ENCODE results near the gene TMEM141. TPM values are rescaled to one million over a fixed set of nuclear protein-coding genes. Genes with fewer than 3 reads are reported as not detected.
"Not testable (repeated sequence)": the region's sequence is repeated elsewhere in the genome, so short reads cannot be mapped to it uniquely, and the experiment has no call there.

The TMEM141 gene
- total and polyA plus RNA-seq, 5 donors from 2014 or later: 20.7 to 39.3 (median 32.9) TPM

DNA sequence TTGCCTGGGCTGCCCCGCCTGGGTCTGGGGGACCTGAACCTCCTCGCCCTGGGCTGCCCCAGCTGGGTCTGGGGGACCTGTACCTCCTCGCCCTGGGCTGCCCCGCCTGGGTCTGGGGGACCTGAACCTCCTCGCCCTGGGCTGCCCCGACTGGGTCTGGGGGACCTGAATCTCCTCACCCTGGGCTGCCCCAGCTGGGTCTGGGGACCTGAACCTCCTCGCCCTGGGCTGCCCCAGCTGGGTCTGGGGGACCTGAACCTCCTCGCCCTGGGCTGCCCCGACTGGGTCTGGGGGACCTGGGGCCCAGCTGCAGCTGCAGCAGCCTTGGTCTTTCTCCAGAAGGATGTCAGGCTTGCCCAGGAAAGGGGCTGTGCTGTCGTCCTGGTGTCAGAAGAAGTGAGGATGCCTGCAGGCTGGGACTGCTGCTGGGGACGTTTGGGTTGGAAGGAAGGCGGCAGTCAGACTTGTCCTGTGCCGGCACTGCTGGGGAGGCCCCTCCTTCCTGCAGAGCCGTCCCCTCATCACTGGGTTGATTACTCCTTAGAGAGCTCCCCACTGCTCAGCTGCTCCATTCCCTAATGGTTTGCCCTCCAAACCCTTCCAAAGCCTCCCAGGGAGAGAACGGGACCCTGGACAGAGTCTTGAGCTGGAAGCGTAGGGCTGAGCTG is 42.4 kb downstream of the TMEM141 start:
- H3K36me3 ChIP-seq (ENCODE audit: control insufficient read depth, insufficient read depth, low read length): peaks cover 12% of the 10 kb centered on the region
- not testable (repeated sequence) for DNase-seq; H3K9me3 ChIP-seq (ENCODE audit: control insufficient read depth in 2 of 2, low read length in 2 of 2); H3K4me1 ChIP-seq (ENCODE audit: control insufficient read depth, insufficient read depth, low read length, poor library complexity, severe bottlenecking); H3K27me3 ChIP-seq (ENCODE audit: control insufficient read depth, insufficient read depth, low read length); H3K4me3 ChIP-seq (ENCODE audit: low read depth, low read length); H3K9me3 Mint-ChIP-seq; H3K36me3 Mint-ChIP-seq; H3K27ac ChIP-seq (ENCODE audit: insufficient read depth, low read length, poor library complexity, severe bottlenecking); ATAC-seq (ENCODE audit: low read depth in 2 of 2); H3K27ac Mint-ChIP-seq; H3K4me1 Mint-ChIP-seq; H3K27me3 Mint-ChIP-seq
- peak overlapping the region in 1 of 4 donors; percentile 33 for H3K4me3 Mint-ChIP-seq

DNA sequence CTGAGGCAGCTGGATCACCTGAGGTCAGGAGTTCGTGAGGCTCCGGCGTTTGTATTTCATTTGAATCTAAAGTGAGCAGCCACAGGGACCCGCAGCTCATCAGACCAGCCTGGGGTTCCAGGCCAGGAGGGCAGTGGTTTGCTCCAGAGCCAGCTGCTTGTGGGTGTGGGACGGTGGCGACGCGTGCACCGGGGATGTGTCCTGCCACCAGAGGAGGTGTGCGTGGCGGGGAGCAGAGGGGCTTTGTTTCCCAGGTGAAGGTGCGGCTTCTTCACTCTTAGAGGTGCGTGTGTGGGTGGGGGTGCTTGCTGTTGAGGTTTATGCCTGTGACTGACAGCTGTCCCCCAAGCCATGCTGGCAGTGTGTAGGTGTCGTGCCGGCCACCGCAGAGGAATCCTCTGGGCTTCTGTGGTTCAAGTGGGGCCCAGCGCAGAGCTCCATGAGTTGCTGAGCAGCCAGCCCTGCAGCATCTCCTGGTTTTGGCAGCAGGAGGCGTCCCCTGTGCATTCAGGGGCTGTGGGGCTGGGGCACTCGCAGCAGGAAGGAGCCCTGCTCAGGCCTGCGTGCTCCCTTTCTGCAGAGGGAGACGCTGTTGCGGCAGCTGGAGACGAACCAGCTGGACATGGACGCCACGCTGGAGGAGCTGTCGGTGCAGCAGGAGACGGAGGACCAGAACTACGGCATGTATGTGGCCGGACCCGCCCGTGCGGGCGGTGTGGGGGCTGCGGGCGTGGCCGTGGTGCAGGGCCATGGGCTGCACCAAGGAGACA is 44.2 kb downstream of the TMEM141 start:
- Mint-ChIP-seq H3K27ac (no peak overlapping the region), H3K27me3 (peaks cover 4% of the 10 kb centered on the region)

DNA sequence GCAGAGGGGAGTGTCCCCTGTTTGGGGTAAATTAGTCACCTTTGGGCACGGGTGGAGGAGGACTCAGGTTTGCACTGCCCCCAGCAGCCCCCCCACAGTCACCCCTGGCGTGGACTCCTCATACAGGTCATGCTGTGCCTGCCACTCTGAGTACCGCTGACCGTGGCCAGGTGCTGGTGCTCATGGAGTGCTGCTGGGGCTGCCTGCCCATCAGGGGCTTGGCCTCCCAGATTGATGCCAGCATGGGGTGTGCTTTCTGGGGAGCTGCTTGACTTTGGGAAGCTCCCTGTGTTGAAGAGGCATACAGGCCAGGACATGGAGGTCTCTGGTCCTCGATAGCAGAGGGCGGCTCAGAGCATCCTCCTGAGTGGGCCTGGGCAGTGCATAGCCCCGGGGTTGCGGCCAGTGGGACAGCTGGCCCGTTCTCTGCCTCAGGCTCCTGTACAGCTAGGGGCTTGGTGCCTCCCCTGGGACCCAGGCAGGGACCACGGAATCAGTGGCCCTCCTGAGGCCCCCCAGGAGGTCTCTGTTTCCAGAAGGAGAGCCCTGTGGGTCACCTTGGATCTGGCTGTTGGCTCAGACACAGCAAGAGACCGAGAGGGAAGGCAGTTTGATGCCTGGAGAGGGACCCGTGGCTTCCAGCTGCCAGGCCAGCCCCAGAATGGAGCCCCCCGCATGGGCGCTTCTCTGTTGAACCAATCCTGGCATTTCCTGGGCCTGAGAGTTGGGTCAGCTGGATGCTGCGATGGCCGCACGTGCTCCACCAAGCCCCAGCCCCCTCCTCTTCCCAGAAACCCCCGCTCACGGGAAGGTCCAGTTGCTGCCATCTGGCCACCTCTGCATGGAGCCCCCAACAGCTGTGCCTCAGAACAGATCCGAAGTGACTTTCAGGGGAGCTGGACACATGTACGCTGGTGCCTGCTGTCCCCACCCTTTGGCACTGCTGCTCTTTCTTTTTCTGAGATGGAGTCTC is 45.1 kb downstream of the TMEM141 start:
- H3K27ac Mint-ChIP-seq: no peak overlapping the region
- H3K4me1 ChIP-seq (ENCODE audit: control insufficient read depth, insufficient read depth, low read length, poor library complexity, severe bottlenecking): no peaks in the 10 kb centered on the region
- peaks cover 8% of the 10 kb centered on the region for H3K36me3 Mint-ChIP-seq
- H3K4me3 Mint-ChIP-seq: no peak overlapping the region
- no peak overlapping the region for H3K4me3 ChIP-seq (ENCODE audit: low read depth, low read length)
- peaks cover 4% of the 10 kb centered on the region for H3K27me3 Mint-ChIP-seq
- H3K9me3 Mint-ChIP-seq: no peaks in the 10 kb centered on the region
- peaks cover 0 to 2% (median 0%) of the 10 kb centered on the region in 4 donors for H3K4me1 Mint-ChIP-seq
- DNase-seq: no peak
- H3K9me3 ChIP-seq (ENCODE audit: control insufficient read depth in 2 of 2, low read length in 2 of 2): no peaks in the 10 kb centered on the region
- peaks cover under 1% of the 10 kb centered on the region for H3K36me3 ChIP-seq (ENCODE audit: control insufficient read depth, insufficient read depth, low read length)
- H3K27ac ChIP-seq (ENCODE audit: insufficient read depth, low read length, poor library complexity, severe bottlenecking): no peak overlapping the region
- ATAC-seq (ENCODE audit: low read depth in 2 of 2): no peak
- no peaks in the 10 kb centered on the region for H3K27me3 ChIP-seq (ENCODE audit: control insufficient read depth, insufficient read depth, low read length)

More for the DNA sequence above, 44.2 kb downstream of the TMEM141 start:
- peaks cover 6% of the 10 kb centered on the region for H3K36me3 ChIP-seq (ENCODE audit: control insufficient read depth, insufficient read depth, low read length)
- Mint-ChIP-seq H3K9me3 (no peaks in the 10 kb centered on the region), H3K36me3 (peaks cover 8% of the 10 kb centered on the region), H3K4me1 (peaks cover 0 to 2% (median 0%) of the 10 kb centered on the region in 4 donors), H3K4me3 (no peak overlapping the region)
- ATAC-seq (ENCODE audit: low read depth in 2 of 2) (no peak), DNase-seq (no peak)
- H3K4me1 ChIP-seq (ENCODE audit: control insufficient read depth, insufficient read depth, low read length, poor library complexity, severe bottlenecking): no peaks in the 10 kb centered on the region
- H3K27ac ChIP-seq (ENCODE audit: insufficient read depth, low read length, poor library complexity, severe bottlenecking): no peak overlapping the region
- H3K4me3 ChIP-seq (ENCODE audit: low read depth, low read length): no peak overlapping the region
- H3K9me3 ChIP-seq (ENCODE audit: control insufficient read depth in 2 of 2, low read length in 2 of 2): no peaks in the 10 kb centered on the region
- H3K27me3 ChIP-seq (ENCODE audit: control insufficient read depth, insufficient read depth, low read length): no peaks in the 10 kb centered on the region

DNA sequence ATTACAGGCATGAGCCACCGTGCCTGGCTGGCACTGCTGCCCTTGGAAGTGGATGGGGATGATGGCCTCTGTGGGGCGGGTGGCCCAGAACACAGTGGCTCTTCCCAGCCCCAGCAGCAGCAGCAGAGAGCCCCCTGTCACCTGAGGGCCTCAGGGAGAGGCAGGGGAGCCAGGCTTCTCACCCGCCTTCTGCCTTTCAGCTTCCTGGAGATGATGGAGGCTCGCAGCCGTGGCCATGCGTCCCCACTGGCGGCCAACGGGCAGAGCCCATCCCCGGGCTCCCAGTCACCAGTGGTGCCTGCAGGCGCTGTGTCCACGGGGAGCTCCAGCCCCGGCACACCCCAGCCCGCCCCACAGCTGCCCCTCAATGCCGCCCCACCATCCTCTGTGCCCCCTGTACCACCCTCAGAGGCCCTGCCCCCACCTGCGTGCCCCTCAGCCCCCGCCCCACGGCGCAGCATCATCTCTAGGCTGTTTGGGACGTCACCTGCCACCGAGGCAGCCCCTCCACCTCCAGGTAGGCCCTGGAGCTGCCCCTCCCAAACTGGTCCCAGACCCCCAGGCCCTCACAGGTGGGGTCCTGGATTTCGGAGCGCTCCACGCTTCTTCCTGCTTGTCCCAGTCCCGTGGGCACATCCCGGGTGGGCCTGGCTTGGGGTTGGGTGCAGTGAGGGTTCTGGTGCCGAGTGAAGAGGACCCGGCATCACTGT is 46.2 kb downstream of the TMEM141 start:
- no peaks in the 10 kb centered on the region for H3K36me3 ChIP-seq (ENCODE audit: control insufficient read depth, insufficient read depth, low read length)
- no peak for DNase-seq
- no peak overlapping the region for H3K4me3 ChIP-seq (ENCODE audit: low read depth, low read length)
- Mint-ChIP-seq H3K36me3 (peaks cover 8% of the 10 kb centered on the region), H3K4me3 (no peak overlapping the region), H3K4me1 (peaks cover 0 to 5% (median 0%) of the 10 kb centered on the region in 4 donors), H3K27me3 (peaks cover 6% of the 10 kb centered on the region), H3K9me3 (no peaks in the 10 kb centered on the region), H3K27ac (no peak overlapping the region)
- no peak for ATAC-seq (ENCODE audit: low read depth in 2 of 2)
- no peaks in the 10 kb centered on the region for H3K27me3 ChIP-seq (ENCODE audit: control insufficient read depth, insufficient read depth, low read length)
- H3K4me1 ChIP-seq (ENCODE audit: control insufficient read depth, insufficient read depth, low read length, poor library complexity, severe bottlenecking): peaks cover 6% of the 10 kb centered on the region
- no peaks in the 10 kb centered on the region for H3K9me3 ChIP-seq (ENCODE audit: control insufficient read depth in 2 of 2, low read length in 2 of 2)
- H3K27ac ChIP-seq (ENCODE audit: insufficient read depth, low read length, poor library complexity, severe bottlenecking): no peak overlapping the region

DNA sequence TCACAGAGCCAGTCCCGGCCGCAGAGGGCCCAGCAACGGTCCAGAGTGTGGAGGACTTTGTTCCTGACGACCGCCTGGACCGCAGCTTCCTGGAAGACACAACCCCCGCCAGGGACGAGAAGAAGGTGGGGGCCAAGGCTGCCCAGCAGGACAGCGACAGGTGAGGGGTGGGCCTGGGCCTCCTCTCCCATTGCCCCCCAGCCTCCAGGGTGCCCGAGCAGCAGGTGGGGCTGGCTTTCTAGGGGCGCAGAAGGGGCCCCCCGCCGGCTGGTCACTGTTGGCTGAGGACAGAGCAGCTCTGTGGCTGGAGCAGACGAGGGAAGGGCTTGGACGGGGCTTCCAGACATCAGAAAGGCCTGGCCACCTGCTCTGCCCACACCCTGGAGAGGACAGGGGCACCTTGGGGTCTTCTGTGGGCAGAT is 46.7 kb downstream of the TMEM141 start:
- not testable (repeated sequence) for H3K27ac Mint-ChIP-seq; DNase-seq; H3K9me3 ChIP-seq (ENCODE audit: control insufficient read depth in 2 of 2, low read length in 2 of 2); H3K36me3 ChIP-seq (ENCODE audit: control insufficient read depth, insufficient read depth, low read length); H3K4me3 Mint-ChIP-seq; H3K4me3 ChIP-seq (ENCODE audit: low read depth, low read length); ATAC-seq (ENCODE audit: low read depth in 2 of 2); H3K9me3 Mint-ChIP-seq; H3K4me1 ChIP-seq (ENCODE audit: control insufficient read depth, insufficient read depth, low read length, poor library complexity, severe bottlenecking); H3K27me3 ChIP-seq (ENCODE audit: control insufficient read depth, insufficient read depth, low read length); H3K36me3 Mint-ChIP-seq; H3K4me1 Mint-ChIP-seq; H3K27ac ChIP-seq (ENCODE audit: insufficient read depth, low read length, poor library complexity, severe bottlenecking); H3K27me3 Mint-ChIP-seq

DNA sequence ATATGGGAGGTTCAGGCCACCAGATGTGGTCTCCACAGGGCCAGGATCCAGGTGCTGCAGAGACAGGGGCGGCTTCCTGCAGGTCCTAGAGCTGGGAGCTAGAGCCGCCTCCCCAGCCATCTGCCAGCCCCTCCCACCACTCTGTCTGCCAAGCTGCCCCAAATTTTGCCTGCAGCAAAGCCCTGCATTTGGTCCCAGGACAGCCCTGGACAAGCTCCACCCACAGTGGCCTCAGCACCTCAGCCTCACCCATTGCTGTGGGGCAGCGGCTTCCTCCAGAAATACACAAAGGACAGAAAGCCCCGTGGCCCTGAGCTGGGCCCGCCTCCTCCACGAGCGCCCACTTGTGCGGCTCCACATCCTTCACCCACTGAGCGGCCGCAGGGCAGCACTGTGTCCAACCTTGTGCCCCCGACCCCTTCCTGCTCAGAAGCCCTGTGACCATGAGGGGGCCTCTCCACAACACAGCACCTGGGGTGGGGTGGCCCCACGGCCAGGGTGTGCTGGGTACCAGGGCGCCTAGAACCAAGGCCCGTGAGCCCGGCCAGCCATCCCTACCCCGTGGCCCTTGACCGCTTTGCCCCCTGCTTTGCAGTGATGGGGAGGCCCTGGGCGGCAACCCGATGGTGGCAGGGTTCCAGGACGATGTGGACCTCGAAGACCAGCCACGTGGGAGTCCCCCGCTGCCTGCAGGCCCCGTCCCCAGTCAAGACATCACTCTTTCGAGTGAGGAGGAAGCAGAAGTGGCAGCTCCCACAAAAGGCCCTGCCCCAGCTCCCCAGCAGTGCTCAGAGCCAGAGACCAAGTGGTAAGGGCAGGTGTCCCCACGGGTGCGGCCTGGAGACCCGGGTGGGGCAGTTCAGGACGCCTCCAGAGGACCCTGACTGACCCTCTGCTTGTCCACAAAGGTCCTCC is 47.4 kb downstream of the TMEM141 start:
- ATAC-seq (ENCODE audit: low read depth in 2 of 2): no peak
- Histone ChIP-seq H3K27me3 (ENCODE audit: control insufficient read depth, insufficient read depth, low read length) (no peaks in the 10 kb centered on the region), H3K4me1 (ENCODE audit: control insufficient read depth, insufficient read depth, low read length, poor library complexity, severe bottlenecking) (peaks cover 13% of the 10 kb centered on the region), H3K27ac (ENCODE audit: insufficient read depth, low read length, poor library complexity, severe bottlenecking) (no peak overlapping the region), H3K4me3 (ENCODE audit: low read depth, low read length) (no peak overlapping the region), H3K9me3 (ENCODE audit: control insufficient read depth in 2 of 2, low read length in 2 of 2) (no peaks in the 10 kb centered on the region), H3K36me3 (ENCODE audit: control insufficient read depth, insufficient read depth, low read length) (no peaks in the 10 kb centered on the region)
- DNase-seq: no peak
- Mint-ChIP-seq H3K27ac (no peak overlapping the region), H3K4me1 (peaks cover 0 to 9% (median 1%) of the 10 kb centered on the region in 4 donors), H3K36me3 (peaks cover 8% of the 10 kb centered on the region), H3K27me3 (peaks cover 10% of the 10 kb centered on the region), H3K4me3 (peak overlapping the region in 1 of 4 donors; percentile 26), H3K9me3 (peaks cover 0 to 2% (median 0%) of the 10 kb centered on the region in 7 donors)

Measured in CD4-positive, CD25-positive, alpha-beta regulatory T cell (primary cell).